Left ventricle myocardium inferior (tissue), 1 donor: Measurements from ENCODE around the gene CFAP61. TPM values are rescaled to one million over a fixed set of nuclear protein-coding genes. Genes with fewer than 3 reads are reported as not detected.

Experiments used
- DNase-seq: peaks from one replicate; pipeline ENCODE4 v3.0.0-alpha.2; 2020
- H3K27ac ChIP-seq: fragments of 200-600 bp; replicated peaks from 2 replicates; pipeline ENCODE4 v1.8.0; 2021
- H3K27me3 ChIP-seq: fragments of 200-600 bp; 2 replicates; pipeline ENCODE4 v1.8.0; 2021; ENCODE audit warnings: low read depth
- H3K36me3 ChIP-seq: fragments of 200-600 bp; 2 replicates; pipeline ENCODE4 v1.8.0; 2021
- H3K4me1 ChIP-seq: fragments of 200-600 bp; 2 replicates; pipeline ENCODE4 v1.8.0; 2021
- H3K4me3 ChIP-seq: fragments of 200-600 bp; 2 replicates; pipeline ENCODE4 v1.8.0; 2021; ENCODE audit warnings: mild to moderate bottlenecking, moderate library complexity
- H3K9me3 ChIP-seq: fragments of 200-600 bp; replicated peaks from 2 replicates; pipeline ENCODE4 v1.8.0; 2021
- intact Hi-C: fragments of 100-400 bp; cut with micrococcal nuclease; formaldehyde crosslinking; loops from one replicate; pipeline ENCODE4 v1.11.0; 2022
- total RNA-seq: library from RNA; stranded (reverse); fragmentation: NEBNext Ultra II Directional; extraction: Animal tissue kit (Norgen Biotek cat#: 25700); gene quantifications from one replicate; pipeline ENCODE4 v1.2.1, GENCODE V29; 2021
- TF ChIP-seq, protein P1 (sequence below): fragments of 200-600 bp; IDR thresholded peaks from 2 replicates; pipeline ENCODE4 v1.8.0; 2021; ENCODE audit warnings: antibody characterized with exemption, mild to moderate bottlenecking, borderline replicate concordance
- donor health status: DM: no; HTN: yes; CAD: no; lungs with severe emphysema.

The CFAP61 gene
- total RNA-seq, 1 donor from 2014 or later = 54.8 TPM

DNA sequence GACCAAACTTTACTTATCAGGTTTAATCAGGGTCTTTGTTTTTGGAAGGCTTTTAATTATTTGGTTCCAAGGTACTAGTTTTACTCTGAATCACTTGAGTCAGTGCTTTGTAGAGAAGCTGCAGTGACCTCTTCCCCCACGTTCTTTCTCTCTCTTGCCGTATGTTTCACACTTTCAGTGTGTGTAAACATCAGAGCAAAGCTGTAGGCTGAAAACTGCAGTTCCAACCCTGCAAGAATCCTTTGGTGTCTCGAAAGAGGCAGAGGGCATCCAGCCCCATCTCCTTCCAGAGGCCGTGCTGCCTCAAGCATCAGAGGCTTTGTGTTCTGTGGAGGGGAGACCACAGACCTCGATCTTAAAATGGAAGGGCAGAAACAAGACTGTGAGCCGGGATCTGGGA lies 42.1 kb downstream of the CFAP61 start:
- intact Hi-C loops = no loop called here
- Histone ChIP-seq H3K27me3 (no peaks in the 10 kb centered on the region), H3K9me3 (no peaks in the 10 kb centered on the region), H3K4me1 (peaks cover 16% of the 10 kb centered on the region), H3K4me3 (no peak overlapping the region), H3K36me3 (peaks cover 6% of the 10 kb centered on the region), H3K27ac (no peak overlapping the region)
- TF ChIP-seq, protein P1, sequence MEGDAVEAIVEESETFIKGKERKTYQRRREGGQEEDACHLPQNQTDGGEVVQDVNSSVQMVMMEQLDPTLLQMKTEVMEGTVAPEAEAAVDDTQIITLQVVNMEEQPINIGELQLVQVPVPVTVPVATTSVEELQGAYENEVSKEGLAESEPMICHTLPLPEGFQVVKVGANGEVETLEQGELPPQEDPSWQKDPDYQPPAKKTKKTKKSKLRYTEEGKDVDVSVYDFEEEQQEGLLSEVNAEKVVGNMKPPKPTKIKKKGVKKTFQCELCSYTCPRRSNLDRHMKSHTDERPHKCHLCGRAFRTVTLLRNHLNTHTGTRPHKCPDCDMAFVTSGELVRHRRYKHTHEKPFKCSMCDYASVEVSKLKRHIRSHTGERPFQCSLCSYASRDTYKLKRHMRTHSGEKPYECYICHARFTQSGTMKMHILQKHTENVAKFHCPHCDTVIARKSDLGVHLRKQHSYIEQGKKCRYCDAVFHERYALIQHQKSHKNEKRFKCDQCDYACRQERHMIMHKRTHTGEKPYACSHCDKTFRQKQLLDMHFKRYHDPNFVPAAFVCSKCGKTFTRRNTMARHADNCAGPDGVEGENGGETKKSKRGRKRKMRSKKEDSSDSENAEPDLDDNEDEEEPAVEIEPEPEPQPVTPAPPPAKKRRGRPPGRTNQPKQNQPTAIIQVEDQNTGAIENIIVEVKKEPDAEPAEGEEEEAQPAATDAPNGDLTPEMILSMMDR = no peak
- no peak for DNase-seq

DNA sequence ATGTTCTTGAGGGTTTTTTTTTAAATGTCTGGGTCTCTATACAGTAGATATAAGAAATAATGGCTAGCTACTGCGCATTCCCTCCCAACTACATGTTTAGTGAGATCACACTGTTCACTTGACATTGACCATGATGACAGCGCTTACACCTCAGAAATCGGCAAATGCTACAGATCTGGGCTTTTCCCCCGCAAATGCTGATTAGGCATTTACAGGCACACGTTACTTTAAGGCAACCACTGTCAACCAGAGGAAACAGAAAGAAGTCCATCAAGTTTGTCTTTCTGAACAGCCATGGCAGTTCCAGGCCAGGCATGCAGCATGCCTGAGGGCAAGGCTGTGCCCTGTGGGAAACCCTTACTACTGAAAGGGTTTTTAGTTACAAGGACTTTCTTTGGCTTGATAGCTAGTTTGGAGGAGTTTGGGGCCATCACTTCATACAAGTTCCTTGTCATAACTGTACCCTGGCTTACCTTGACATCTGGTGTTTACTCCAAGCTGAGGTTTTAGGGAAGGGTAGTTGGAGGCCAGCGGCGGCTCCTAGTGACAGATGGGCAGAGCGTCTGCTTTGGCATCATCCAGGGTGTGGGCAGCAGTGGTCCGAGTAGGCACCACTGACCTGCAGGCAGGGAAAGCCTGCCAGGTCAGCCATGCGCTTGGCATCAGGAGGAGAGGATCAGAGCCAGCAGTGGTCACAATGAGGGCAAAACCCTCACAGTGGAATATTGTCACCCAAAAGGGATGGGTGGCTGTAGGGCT lies 43.0 kb downstream of the CFAP61 start:
- H3K27ac ChIP-seq = peak overlapping the region; percentile 51
- no peak for DNase-seq
- intact Hi-C loops = no loop called here

DNA sequence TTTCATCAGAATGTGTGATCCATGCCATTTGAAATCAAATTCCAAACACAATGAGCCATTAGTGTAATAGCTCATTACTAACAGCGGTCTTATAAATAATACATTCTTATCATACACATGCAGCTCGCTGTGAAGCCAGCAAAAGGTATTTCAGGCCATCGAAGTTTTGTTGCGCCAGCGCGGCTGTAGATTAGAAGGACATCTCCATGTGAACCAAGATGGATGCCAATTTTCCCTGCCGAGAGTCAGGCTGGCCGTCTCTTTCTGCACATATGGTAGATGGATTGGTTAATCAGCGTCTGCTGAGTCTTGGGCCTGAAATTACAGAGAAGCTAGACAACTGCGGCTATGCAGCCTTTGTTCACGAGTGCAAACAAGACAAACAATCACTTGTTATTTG lies 44.1 kb downstream of the CFAP61 start:
- intact Hi-C loops = no loop called here
- Histone ChIP-seq H3K4me3 (no peak overlapping the region), H3K36me3 (peaks cover 10% of the 10 kb centered on the region), H3K4me1 (peaks cover 6% of the 10 kb centered on the region), H3K27me3 (no peaks in the 10 kb centered on the region), H3K9me3 (no peaks in the 10 kb centered on the region), H3K27ac (peak overlapping the region; percentile 51)
- TF ChIP-seq, protein P1 = no peak
- DNase-seq = no peak

More for the DNA sequence above, 43.0 kb downstream of the CFAP61 start:
- no peaks in the 10 kb centered on the region for H3K27me3 ChIP-seq
- H3K4me3 ChIP-seq = no peak overlapping the region
- H3K36me3 ChIP-seq = peaks cover 10% of the 10 kb centered on the region
- TF ChIP-seq, protein P1 = no peak
- H3K4me1 ChIP-seq = peaks cover 7% of the 10 kb centered on the region
- H3K9me3 ChIP-seq = no peaks in the 10 kb centered on the region

DNA sequence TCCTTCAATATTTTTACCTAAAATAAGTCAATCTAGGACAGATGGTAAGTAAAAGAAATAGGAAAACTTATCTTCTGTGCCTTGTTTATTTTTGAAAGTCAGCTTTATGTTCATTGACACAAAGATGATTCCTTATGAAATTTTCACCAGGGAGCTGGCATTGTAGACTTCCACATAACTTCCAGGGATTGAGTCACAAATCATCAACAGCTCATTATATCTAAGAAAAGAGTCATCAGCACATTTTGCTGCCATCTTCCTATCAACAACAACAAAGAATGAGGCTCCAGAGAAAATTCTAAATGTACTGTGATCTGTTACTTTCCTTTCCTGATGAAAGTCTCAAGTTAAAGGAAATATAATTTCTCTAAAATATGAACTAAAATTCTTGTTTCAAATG lies 48.5 kb downstream of the CFAP61 start:
- intact Hi-C loops = no loop called here
- H3K9me3 ChIP-seq = no peaks in the 10 kb centered on the region
- H3K4me1 ChIP-seq = peaks cover 18% of the 10 kb centered on the region
- peaks cover 4% of the 10 kb centered on the region for H3K36me3 ChIP-seq
- no peak for DNase-seq
- no peak overlapping the region for H3K4me3 ChIP-seq
- no peak overlapping the region for H3K27ac ChIP-seq
- TF ChIP-seq, protein P1 = no peak
- no peaks in the 10 kb centered on the region for H3K27me3 ChIP-seq

DNA sequence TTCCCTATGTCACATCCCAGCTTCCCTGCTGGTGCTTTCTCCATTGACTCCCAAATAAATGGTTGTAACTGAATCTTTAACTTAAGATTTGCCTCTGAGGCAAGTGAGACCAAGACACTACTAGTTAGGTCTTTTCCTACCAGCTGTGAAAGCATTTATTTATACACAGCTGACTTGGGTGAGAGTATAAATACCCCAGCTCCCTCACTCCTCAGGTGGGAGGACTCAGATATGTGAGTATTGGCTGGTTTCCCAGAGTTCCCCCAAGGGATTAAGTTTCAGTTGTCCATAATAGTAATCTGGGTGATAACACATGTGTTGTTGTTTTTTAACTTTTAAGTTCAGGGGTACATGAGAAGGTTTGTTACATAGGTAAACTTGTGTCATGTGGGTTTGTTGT lies 49.8 kb downstream of the CFAP61 start:
- peaks cover 18% of the 10 kb centered on the region for H3K4me1 ChIP-seq
- TF ChIP-seq, protein P1 = no peak
- no peak for DNase-seq
- peak overlapping the region; percentile 79 for H3K27ac ChIP-seq
- H3K9me3 ChIP-seq = no peaks in the 10 kb centered on the region
- H3K27me3 ChIP-seq = no peaks in the 10 kb centered on the region
- intact Hi-C loops = no loop called here
- H3K4me3 ChIP-seq = no peak overlapping the region
- peaks cover 4% of the 10 kb centered on the region for H3K36me3 ChIP-seq
